ENCODE measurements around the gene FCER1A.

GRCh38 chr1:159266832-159267231 is 35.3 kb upstream of the FCER1A start:
- TF ChIP-seq CTCF (IDR thresholded peaks at IDR 0.05 in 2 of 3, conservative IDR thresholded peaks at IDR 0.05 in 1 of 3; ENCODE audit: insufficient read depth in 2 of 3, low read depth in 1 of 3, low read length in 3 of 3) (no peak), RFX5 (IDR thresholded peaks at IDR 0.05; ENCODE audit: low read depth, low read length) (no peak)
